Liver (tissue), 9 donors: ENCODE measurements around the gene HES4. TPM values are rescaled to one million over a fixed set of nuclear protein-coding genes. Genes with fewer than 3 reads are reported as not detected.

ENCODE experiments used
- DNase-seq: peaks from one replicate; pipeline ENCODE4 v3.0.0-alpha.2; 2017; ENCODE audit warnings: low spot score
- H3K27ac ChIP-seq, 2 donors: one replicate each; pipeline ENCODE4 v1.7.0; 2013; ENCODE audit warnings: inconsistent platforms in 2 of 2, low read length in 2 of 2, control low read depth in 1 of 2, low read depth in 1 of 2, mild to moderate bottlenecking in 1 of 2
- H3K27me3 ChIP-seq, 4 donors: one replicate each; pipeline versions ENCODE4 v1.6.1 to v1.7.0; 2013; ENCODE audit warnings: low read length in 3 of 4, inconsistent platforms in 1 of 4, mild to moderate bottlenecking in 1 of 4, moderate library complexity in 1 of 4; ENCODE audit not compliant: control insufficient read depth in 4 of 4, insufficient read depth in 4 of 4
- H3K36me3 ChIP-seq, 4 donors: one replicate each; pipeline versions ENCODE4 v1.6.1 to v1.7.0; 2013; ENCODE audit warnings: low read length in 3 of 4, mild to moderate bottlenecking in 3 of 4, low read depth in 1 of 4, moderate library complexity in 1 of 4; ENCODE audit not compliant: control insufficient read depth in 4 of 4, insufficient read depth in 3 of 4
- H3K4me1 ChIP-seq, 4 donors: one replicate each; pipeline versions ENCODE4 v1.6.1 to v1.7.0; 2013; ENCODE audit warnings: low read length in 3 of 4, mild to moderate bottlenecking in 3 of 4, moderate library complexity in 1 of 4; ENCODE audit not compliant: control insufficient read depth in 4 of 4, insufficient read depth in 4 of 4
- H3K4me3 ChIP-seq, 3 donors: one replicate each; pipeline versions ENCODE4 v1.6.1 to v1.7.0; 2013; ENCODE audit warnings: low read length in 3 of 3, control low read depth in 1 of 3, low read depth in 1 of 3, mild to moderate bottlenecking in 1 of 3
- H3K9ac ChIP-seq, 2 donors: one replicate each; pipeline ENCODE4 v1.7.0; 2013; ENCODE audit warnings: low read length in 2 of 2, mild to moderate bottlenecking in 2 of 2, moderate library complexity in 2 of 2, control low read depth in 1 of 2, low read depth in 1 of 2
- H3K9me3 ChIP-seq, 4 donors: one replicate each; pipeline versions ENCODE4 v1.6.1 to v1.7.0; 2013; ENCODE audit warnings: low read length in 3 of 4; ENCODE audit not compliant: control insufficient read depth in 4 of 4
- EGR1 ChIP-seq, 2 donors: IDR thresholded peaks; 2 replicates each; pipeline ENCODE4 v1.6.1; 2016 to 2018; ENCODE audit warnings: antibody characterized with exemption in 2 of 2, low read depth in 2 of 2
- FOXA1 ChIP-seq: IDR thresholded peaks from 2 replicates; pipeline ENCODE4 v1.6.1; 2016; ENCODE audit warnings: antibody characterized with exemption
- FOXA2 ChIP-seq: IDR thresholded peaks from 2 replicates; pipeline ENCODE4 v1.6.1; 2016; ENCODE audit warnings: antibody characterized with exemption
- GABPA ChIP-seq, 2 donors: IDR thresholded peaks in 1 of 2; conservative IDR thresholded peaks in 1 of 2; 2 replicates each; pipeline ENCODE4 v1.6.1; 2016; ENCODE audit warnings: antibody characterized with exemption in 2 of 2, mild to moderate bottlenecking in 1 of 2, moderate library complexity in 1 of 2
- HNF4A ChIP-seq, 2 donors: conservative IDR thresholded peaks; 2 replicates each; pipeline ENCODE4 v1.6.1; 2016; ENCODE audit warnings: antibody characterized with exemption in 2 of 2, mild to moderate bottlenecking in 2 of 2
- HNF4G ChIP-seq: IDR thresholded peaks from 2 replicates; pipeline ENCODE4 v1.6.1; 2016; ENCODE audit warnings: antibody characterized with exemption
- JUND ChIP-seq, 2 donors: IDR thresholded peaks; 2 replicates each; pipeline ENCODE4 v1.6.1; 2016; ENCODE audit warnings: antibody characterized with exemption in 2 of 2
- NR2F2 ChIP-seq: IDR thresholded peaks from 2 replicates; pipeline ENCODE4 v1.6.1; 2016; ENCODE audit warnings: antibody characterized with exemption
- RAD21 ChIP-seq, 2 donors: IDR thresholded peaks; 2 replicates each; pipeline ENCODE4 v1.6.1; 2016; ENCODE audit warnings: antibody characterized with exemption in 2 of 2, mild to moderate bottlenecking in 2 of 2
- RXRA ChIP-seq, 2 donors: IDR thresholded peaks; 2 replicates each; pipeline ENCODE4 v1.6.1; 2017 to 2018; ENCODE audit warnings: antibody characterized with exemption in 2 of 2, mild to moderate bottlenecking in 1 of 2
- SP1 ChIP-seq: IDR thresholded peaks from 2 replicates; pipeline ENCODE4 v1.6.1; 2018; ENCODE audit warnings: antibody characterized with exemption, mild to moderate bottlenecking
- TAF1 ChIP-seq: conservative IDR thresholded peaks from 2 replicates; pipeline ENCODE4 v1.6.1; 2016; ENCODE audit warnings: antibody characterized with exemption, mild to moderate bottlenecking
- YY1 ChIP-seq: IDR thresholded peaks from 2 replicates; pipeline ENCODE4 v1.6.1; 2016; ENCODE audit warnings: antibody characterized with exemption, mild to moderate bottlenecking
- WGBS: extraction: QIAGEN DNeasy Blood & Tissue Kit; methylation state at CpG from one replicate; pipeline ENCODE4 v1.1.7; 2013; 5-methylcytosine and 5-hydroxymethylcytosine counted together
- polyA plus RNA-seq, 2 donors: library from polyadenylated mRNA; stranded (reverse) in 1 of 2; unstranded in 1 of 2; fragments of 200-250 nt in 1 of 2; fragments of >200 nt in 1 of 2; fragmentation: Nextera tagmentation in 1 of 2; extraction: Ambion mirVana in 1 of 2; gene quantifications; one replicate each; pipeline versions ENCODE4 v1.2.1 to v1.2.3, GENCODE V29; 2013 to 2015
- total RNA-seq, 2 donors: library from RNA; depleted of rRNA; stranded (reverse); fragments of >200 nt; gene quantifications; one replicate each; pipeline ENCODE4 v1.2.3, GENCODE V29; 2014
- TF ChIP-seq, protein P1 (sequence below): IDR thresholded peaks from 2 replicates; pipeline ENCODE4 v1.6.1; 2016; ENCODE audit warnings: antibody characterized with exemption
- TF ChIP-seq, protein P2 (sequence below): IDR thresholded peaks from 2 replicates; pipeline ENCODE4 v1.6.1; 2016; ENCODE audit warnings: antibody characterized with exemption
- TF ChIP-seq, protein P3 (sequence below): fragments of 150-350 bp; IDR thresholded peaks from 2 replicates; pipeline ENCODE4 v1.5.1; 2017; ENCODE audit warnings: improper control_type of control experiment, low read depth, low read length; ENCODE audit not compliant: missing input control
- TF ChIP-seq, protein P4 (sequence below): IDR thresholded peaks from 2 replicates; pipeline ENCODE4 v1.6.1; 2016; ENCODE audit warnings: antibody characterized with exemption, mild to moderate bottlenecking
- TF ChIP-seq, protein P5 (sequence below): IDR thresholded peaks from 2 replicates; pipeline ENCODE4 v1.6.1; 2016; ENCODE audit warnings: antibody characterized with exemption
- donor health status: healthy.
- donor health status: healthy.
- donor health status: healthy.
- donor health status: healthy.
- donor health status: healthy.

Gene HES4
- total and polyA plus RNA-seq, 4 donors, result 0.93 to 1.9 (median 1.7) TPM

DNA sequence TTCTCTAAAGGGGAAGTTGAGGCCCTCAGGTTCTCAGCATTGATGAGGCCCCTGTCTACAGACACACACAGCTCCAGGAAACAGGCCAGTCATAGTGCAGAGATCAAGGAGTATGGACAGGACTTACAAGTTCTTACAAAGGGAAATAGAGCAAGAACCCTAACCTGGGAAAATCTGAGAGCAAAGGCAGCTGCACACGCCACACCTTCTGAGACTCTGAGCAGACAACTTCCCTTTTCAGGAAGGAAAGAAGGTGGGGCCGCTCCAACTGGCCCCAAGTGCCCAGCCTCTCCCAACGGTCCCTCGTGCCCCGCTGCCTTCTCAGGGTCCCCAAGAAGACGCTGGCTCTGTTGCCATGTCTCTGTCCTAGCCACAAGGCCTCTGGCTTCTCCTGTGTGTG is 44.4 kb downstream of the HES4 start:
- H3K4me3 ChIP-seq, result no peak overlapping the region
- no peaks in the 10 kb centered on the region for H3K27me3 ChIP-seq
- H3K9me3 ChIP-seq, result no peaks in the 10 kb centered on the region
- peaks cover 6 to 24% (median 17%) of the 10 kb centered on the region in 4 donors for H3K4me1 ChIP-seq
- TF ChIP-seq, protein P1, sequence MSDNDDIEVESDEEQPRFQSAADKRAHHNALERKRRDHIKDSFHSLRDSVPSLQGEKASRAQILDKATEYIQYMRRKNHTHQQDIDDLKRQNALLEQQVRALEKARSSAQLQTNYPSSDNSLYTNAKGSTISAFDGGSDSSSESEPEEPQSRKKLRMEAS, result no peak
- TF ChIP-seq SP1 (no peak), NR2F2 (no peak), TAF1 (no peak), HNF4A (conservative IDR thresholded peaks at IDR 0.05) (no peak), JUND (IDR thresholded peaks at IDR 0.05) (no peak), FOXA2 (no peak), RAD21 (IDR thresholded peaks at IDR 0.05) (no peak), HNF4G (no peak), RXRA (IDR thresholded peaks at IDR 0.05) (no peak), YY1 (no peak), EGR1 (IDR thresholded peaks at IDR 0.05; ENCODE audit: low read depth in 2 of 2) (no peak), FOXA1 (no peak), GABPA (IDR thresholded peaks at IDR 0.05 in 1 of 2, conservative IDR thresholded peaks at IDR 0.05 in 1 of 2) (no peak)
- TF ChIP-seq, protein P2, sequence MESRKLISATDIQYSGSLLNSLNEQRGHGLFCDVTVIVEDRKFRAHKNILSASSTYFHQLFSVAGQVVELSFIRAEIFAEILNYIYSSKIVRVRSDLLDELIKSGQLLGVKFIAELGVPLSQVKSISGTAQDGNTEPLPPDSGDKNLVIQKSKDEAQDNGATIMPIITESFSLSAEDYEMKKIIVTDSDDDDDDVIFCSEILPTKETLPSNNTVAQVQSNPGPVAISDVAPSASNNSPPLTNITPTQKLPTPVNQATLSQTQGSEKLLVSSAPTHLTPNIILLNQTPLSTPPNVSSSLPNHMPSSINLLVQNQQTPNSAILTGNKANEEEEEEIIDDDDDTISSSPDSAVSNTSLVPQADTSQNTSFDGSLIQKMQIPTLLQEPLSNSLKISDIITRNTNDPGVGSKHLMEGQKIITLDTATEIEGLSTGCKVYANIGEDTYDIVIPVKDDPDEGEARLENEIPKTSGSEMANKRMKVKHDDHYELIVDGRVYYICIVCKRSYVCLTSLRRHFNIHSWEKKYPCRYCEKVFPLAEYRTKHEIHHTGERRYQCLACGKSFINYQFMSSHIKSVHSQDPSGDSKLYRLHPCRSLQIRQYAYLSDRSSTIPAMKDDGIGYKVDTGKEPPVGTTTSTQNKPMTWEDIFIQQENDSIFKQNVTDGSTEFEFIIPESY, result no peak
- TF ChIP-seq, protein P3, sequence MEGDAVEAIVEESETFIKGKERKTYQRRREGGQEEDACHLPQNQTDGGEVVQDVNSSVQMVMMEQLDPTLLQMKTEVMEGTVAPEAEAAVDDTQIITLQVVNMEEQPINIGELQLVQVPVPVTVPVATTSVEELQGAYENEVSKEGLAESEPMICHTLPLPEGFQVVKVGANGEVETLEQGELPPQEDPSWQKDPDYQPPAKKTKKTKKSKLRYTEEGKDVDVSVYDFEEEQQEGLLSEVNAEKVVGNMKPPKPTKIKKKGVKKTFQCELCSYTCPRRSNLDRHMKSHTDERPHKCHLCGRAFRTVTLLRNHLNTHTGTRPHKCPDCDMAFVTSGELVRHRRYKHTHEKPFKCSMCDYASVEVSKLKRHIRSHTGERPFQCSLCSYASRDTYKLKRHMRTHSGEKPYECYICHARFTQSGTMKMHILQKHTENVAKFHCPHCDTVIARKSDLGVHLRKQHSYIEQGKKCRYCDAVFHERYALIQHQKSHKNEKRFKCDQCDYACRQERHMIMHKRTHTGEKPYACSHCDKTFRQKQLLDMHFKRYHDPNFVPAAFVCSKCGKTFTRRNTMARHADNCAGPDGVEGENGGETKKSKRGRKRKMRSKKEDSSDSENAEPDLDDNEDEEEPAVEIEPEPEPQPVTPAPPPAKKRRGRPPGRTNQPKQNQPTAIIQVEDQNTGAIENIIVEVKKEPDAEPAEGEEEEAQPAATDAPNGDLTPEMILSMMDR, result no peak
- TF ChIP-seq, protein P4, sequence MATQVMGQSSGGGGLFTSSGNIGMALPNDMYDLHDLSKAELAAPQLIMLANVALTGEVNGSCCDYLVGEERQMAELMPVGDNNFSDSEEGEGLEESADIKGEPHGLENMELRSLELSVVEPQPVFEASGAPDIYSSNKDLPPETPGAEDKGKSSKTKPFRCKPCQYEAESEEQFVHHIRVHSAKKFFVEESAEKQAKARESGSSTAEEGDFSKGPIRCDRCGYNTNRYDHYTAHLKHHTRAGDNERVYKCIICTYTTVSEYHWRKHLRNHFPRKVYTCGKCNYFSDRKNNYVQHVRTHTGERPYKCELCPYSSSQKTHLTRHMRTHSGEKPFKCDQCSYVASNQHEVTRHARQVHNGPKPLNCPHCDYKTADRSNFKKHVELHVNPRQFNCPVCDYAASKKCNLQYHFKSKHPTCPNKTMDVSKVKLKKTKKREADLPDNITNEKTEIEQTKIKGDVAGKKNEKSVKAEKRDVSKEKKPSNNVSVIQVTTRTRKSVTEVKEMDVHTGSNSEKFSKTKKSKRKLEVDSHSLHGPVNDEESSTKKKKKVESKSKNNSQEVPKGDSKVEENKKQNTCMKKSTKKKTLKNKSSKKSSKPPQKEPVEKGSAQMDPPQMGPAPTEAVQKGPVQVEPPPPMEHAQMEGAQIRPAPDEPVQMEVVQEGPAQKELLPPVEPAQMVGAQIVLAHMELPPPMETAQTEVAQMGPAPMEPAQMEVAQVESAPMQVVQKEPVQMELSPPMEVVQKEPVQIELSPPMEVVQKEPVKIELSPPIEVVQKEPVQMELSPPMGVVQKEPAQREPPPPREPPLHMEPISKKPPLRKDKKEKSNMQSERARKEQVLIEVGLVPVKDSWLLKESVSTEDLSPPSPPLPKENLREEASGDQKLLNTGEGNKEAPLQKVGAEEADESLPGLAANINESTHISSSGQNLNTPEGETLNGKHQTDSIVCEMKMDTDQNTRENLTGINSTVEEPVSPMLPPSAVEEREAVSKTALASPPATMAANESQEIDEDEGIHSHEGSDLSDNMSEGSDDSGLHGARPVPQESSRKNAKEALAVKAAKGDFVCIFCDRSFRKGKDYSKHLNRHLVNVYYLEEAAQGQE, result no peak
- TF ChIP-seq, protein P5, sequence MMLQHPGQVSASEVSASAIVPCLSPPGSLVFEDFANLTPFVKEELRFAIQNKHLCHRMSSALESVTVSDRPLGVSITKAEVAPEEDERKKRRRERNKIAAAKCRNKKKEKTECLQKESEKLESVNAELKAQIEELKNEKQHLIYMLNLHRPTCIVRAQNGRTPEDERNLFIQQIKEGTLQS, result no peak
- H3K9ac ChIP-seq, result no peak overlapping the region
- peaks cover 18 to 61% (median 28%) of the 10 kb centered on the region in 4 donors for H3K36me3 ChIP-seq
- no peak overlapping the region for H3K27ac ChIP-seq
- no peak for DNase-seq
- 82% methylated on average over 6 of the region's 6 CpGs for WGBS
